Retinal pigment epithelial cell (primary cell): ENCODE data around the gene PNISR.
"Not testable (repeated sequence)": the region's sequence is repeated elsewhere in the genome, so short reads cannot be mapped to it uniquely, and the experiment has no call there.

Experiments
- DNase-seq: peaks from one replicate; pipeline ENCODE4 v3.0.0-alpha.2; 2010; ENCODE audit warnings: low read depth
- H3K4me3 ChIP-seq: 2 replicates; pipeline ENCODE4 v1.5.1; 2011; ENCODE audit warnings: mild to moderate bottlenecking, low read length, control low read depth, moderate library complexity
- CTCF ChIP-seq: conservative IDR thresholded peaks from 2 replicates; pipeline ENCODE4 v1.5.1; 2011; ENCODE audit warnings: low read depth, low read length, control low read depth, inconsistent platforms

Gene PNISR

GRCh38 chr6:99424761-99425646, at the start of gene PNISR:
PNISR (minus strand) TSS chr6:99425308; CDS start chr6:99414659, 10,649 bp downstream.
- TF ChIP-seq CTCF: no peak
- peak; percentile 98 for DNase-seq
- H3K4me3 ChIP-seq: peak within 1 kb of the TSS; percentile 99

- no peak for TF ChIP-seq CTCF
- H3K4me3 ChIP-seq: no peak overlapping the region
- DNase-seq: no peak
Observed at GRCh38 chr6:99473730-99474129, 48.6 kb upstream of the PNISR start.

- no peak for TF ChIP-seq CTCF
- no peak overlapping the region for H3K4me3 ChIP-seq
- DNase-seq: no peak
Observed at GRCh38 chr6:99471638-99472037, 46.5 kb upstream of the PNISR start.

- no peak overlapping the region for H3K4me3 ChIP-seq
- no peak for DNase-seq
- TF ChIP-seq CTCF: peak; percentile 71
Observed at GRCh38 chr6:99467509-99468106, 42.5 kb upstream of the PNISR start.

GRCh38 chr6:99459133-99459532, 34.0 kb upstream of the PNISR start:
- DNase-seq, H3K4me3 ChIP-seq: not testable (repeated sequence)

GRCh38 chr6:99458319-99458718, 33.2 kb upstream of the PNISR start:
- no peak for DNase-seq

GRCh38 chr6:99446076-99446475, 21.0 kb upstream of the PNISR start:
- no peak for DNase-seq
- no peak for TF ChIP-seq CTCF

More at GRCh38 chr6:99458319-99458718, 33.2 kb upstream of the PNISR start:
- peak; percentile 43 for TF ChIP-seq CTCF
- H3K4me3 ChIP-seq: no peak overlapping the region

More at GRCh38 chr6:99446076-99446475, 21.0 kb upstream of the PNISR start:
- H3K4me3 ChIP-seq: no peak overlapping the region
